H9 (cell line): ENCODE results near the gene SLC30A7. TPM values are rescaled to one million over a fixed set of nuclear protein-coding genes. Genes with fewer than 3 reads are reported as not detected.

ENCODE experiments used
- DNase-seq: peaks from one replicate; pipeline ENCODE4 v3.0.0-alpha.2; 2017
- H2AFZ ChIP-seq: one replicate; pipeline ENCODE4 v1.6.1; 2013; ENCODE audit warnings: mild to moderate bottlenecking, low read length, control low read depth, moderate library complexity
- H2AK5ac ChIP-seq: 2 replicates; pipeline ENCODE4 v1.6.1; 2013; ENCODE audit warnings: low read length, control low read depth, mixed read lengths; ENCODE audit not compliant: insufficient read length
- H2BK120ac ChIP-seq: one replicate; pipeline ENCODE4 v1.6.1; 2013; ENCODE audit warnings: low read depth, mild to moderate bottlenecking, low read length, control low read depth, inconsistent platforms; ENCODE audit not compliant: poor library complexity, severe bottlenecking
- H2BK12ac ChIP-seq: 2 replicates; pipeline ENCODE4 v1.6.1; 2013; ENCODE audit warnings: low read length, control low read depth, mixed read lengths, low read depth; ENCODE audit not compliant: insufficient read length
- H2BK15ac ChIP-seq: 2 replicates; pipeline ENCODE4 v1.6.1; 2013; ENCODE audit warnings: low read depth, low read length, control low read depth
- H2BK20ac ChIP-seq: one replicate; pipeline ENCODE4 v1.6.1; 2013; ENCODE audit warnings: low read depth, mild to moderate bottlenecking, low read length, control low read depth, inconsistent platforms; ENCODE audit not compliant: poor library complexity, severe bottlenecking
- H2BK5ac ChIP-seq: 2 replicates; pipeline ENCODE4 v1.6.1; 2013; ENCODE audit warnings: low read length, control low read depth, mixed read lengths; ENCODE audit not compliant: insufficient read length
- H3K14ac ChIP-seq: 2 replicates; pipeline ENCODE4 v1.6.1; 2013; ENCODE audit warnings: low read length, control low read depth; ENCODE audit not compliant: insufficient read depth
- H3K18ac ChIP-seq: 2 replicates; pipeline ENCODE4 v1.6.1; 2013; ENCODE audit warnings: low read depth, mild to moderate bottlenecking, mixed read lengths, low read length, control low read depth; ENCODE audit not compliant: insufficient read length
- H3K23ac ChIP-seq: 2 replicates; pipeline ENCODE4 v1.6.1; 2013; ENCODE audit warnings: low read length, control low read depth, mixed read lengths, low read depth; ENCODE audit not compliant: insufficient read length
- H3K23me2 ChIP-seq: 2 replicates; pipeline ENCODE4 v1.6.1; 2013; ENCODE audit warnings: low read depth, mild to moderate bottlenecking, mixed read lengths, low read length, control low read depth; ENCODE audit not compliant: insufficient read length, poor library complexity, severe bottlenecking
- H3K27ac ChIP-seq: 2 replicates; pipeline ENCODE4 v1.5.1; 2013; ENCODE audit warnings: low read length, control low read depth, mixed read lengths, low read depth; ENCODE audit not compliant: insufficient read length
- H3K27me3 ChIP-seq: 2 replicates; pipeline ENCODE4 v1.6.1; 2013; ENCODE audit warnings: low read length, control low read depth, inconsistent platforms; ENCODE audit not compliant: insufficient read depth
- H3K4ac ChIP-seq: 2 replicates; pipeline ENCODE4 v1.6.1; 2013; ENCODE audit warnings: low read depth, mild to moderate bottlenecking, control low read depth, inconsistent platforms, low read length, moderate library complexity
- H3K4me1 ChIP-seq: 2 replicates; pipeline ENCODE4 v1.6.1; 2013; ENCODE audit warnings: low read length, control low read depth, inconsistent platforms; ENCODE audit not compliant: insufficient read depth
- H3K4me2 ChIP-seq: 2 replicates; pipeline ENCODE4 v1.6.1; 2013; ENCODE audit warnings: low read length, control low read depth, mixed read lengths; ENCODE audit not compliant: insufficient read length, insufficient read depth
- H3K56ac ChIP-seq: 2 replicates; pipeline ENCODE4 v1.6.1; 2013; ENCODE audit warnings: low read depth, mild to moderate bottlenecking, mixed read lengths, low read length, control low read depth; ENCODE audit not compliant: insufficient read length
- H3K79me1 ChIP-seq: 2 replicates; pipeline ENCODE4 v1.6.1; 2013; ENCODE audit warnings: low read depth, mild to moderate bottlenecking, moderate library complexity, low read length, control low read depth, inconsistent platforms; ENCODE audit not compliant: insufficient read depth, poor library complexity, severe bottlenecking
- H3K79me2 ChIP-seq: 2 replicates; pipeline ENCODE4 v1.6.1; 2013; ENCODE audit warnings: low read length, control low read depth, inconsistent platforms; ENCODE audit not compliant: insufficient read depth
- H3K9ac ChIP-seq: 2 replicates; pipeline ENCODE4 v1.6.1; 2013; ENCODE audit warnings: low read length, control low read depth, mixed read lengths; ENCODE audit not compliant: insufficient read length; ENCODE audit errors: extremely low read depth
- H3K9me3 ChIP-seq: one replicate; pipeline ENCODE4 v1.6.1; 2013; ENCODE audit warnings: low read depth, low read length, inconsistent platforms; ENCODE audit not compliant: control insufficient read depth
- H3T11ph ChIP-seq: one replicate; pipeline ENCODE4 v1.6.1; 2013; ENCODE audit warnings: mild to moderate bottlenecking, low read length, control low read depth, inconsistent platforms
- H4K20me1 ChIP-seq: one replicate; pipeline ENCODE4 v1.6.1; 2013; ENCODE audit not compliant: control insufficient read depth, insufficient read length, insufficient read depth
- H4K5ac ChIP-seq: 2 replicates; pipeline ENCODE4 v1.6.1; 2013; ENCODE audit warnings: low read depth, mild to moderate bottlenecking, mixed read lengths, low read length, control low read depth; ENCODE audit not compliant: insufficient read length
- H4K8ac ChIP-seq: replicated peaks from 2 replicates; pipeline ENCODE4 v1.6.1; 2013; ENCODE audit warnings: low read length, control low read depth, mixed read lengths, low read depth; ENCODE audit not compliant: insufficient read length
- H4K91ac ChIP-seq: 2 replicates; pipeline ENCODE4 v1.6.1; 2013; ENCODE audit warnings: low read depth, mild to moderate bottlenecking, moderate library complexity, mixed read lengths, low read length, control low read depth; ENCODE audit not compliant: insufficient read length
- H3K27ac Mint-ChIP-seq, 3 experiments: 2 replicates in 2 of 3; 3 replicates in 1 of 3; pipeline ENCODE4 v1.8.0; 2020 to 2021; ENCODE audit warnings: mixed read lengths in 3 of 3, mild to moderate bottlenecking in 1 of 3, moderate library complexity in 1 of 3
- H3K27me3 Mint-ChIP-seq: 2 replicates; pipeline ENCODE4 v1.8.0; 2021; ENCODE audit warnings: low read depth, mild to moderate bottlenecking, moderate library complexity, mixed read lengths
- H3K36me3 Mint-ChIP-seq, 3 experiments: 2 replicates in 2 of 3; 3 replicates in 1 of 3; pipeline ENCODE4 v1.8.0; 2020 to 2021; ENCODE audit warnings: low read depth in 3 of 3, mixed read lengths in 3 of 3; ENCODE audit not compliant: insufficient read depth in 1 of 3
- H3K4me1 Mint-ChIP-seq, 2 experiments: 2 replicates each; pipeline ENCODE4 v1.8.0; 2020; ENCODE audit warnings: mixed read lengths in 2 of 2
- H3K4me3 Mint-ChIP-seq, 2 experiments: 2 replicates in 1 of 2; 3 replicates in 1 of 2; pipeline ENCODE4 v1.8.0; 2020 to 2021; ENCODE audit warnings: mild to moderate bottlenecking in 2 of 2, mixed read lengths in 2 of 2, moderate library complexity in 1 of 2
- H3K9me3 Mint-ChIP-seq, 2 experiments: 2 replicates in 1 of 2; 3 replicates in 1 of 2; pipeline ENCODE4 v1.8.0; 2020; ENCODE audit warnings: mild to moderate bottlenecking in 2 of 2, mixed read lengths in 2 of 2, moderate library complexity in 1 of 2
- CTCF ChIP-seq: fragments of 200-600 bp; sonication (generic); conservative IDR thresholded peaks from 3 replicates; pipeline ENCODE4 v1.8.0; 2021; ENCODE audit warnings: antibody characterized with exemption, mild to moderate bottlenecking
- total RNA-seq: library from RNA; stranded (reverse); gene quantifications from 2 replicates; pipeline ENCODE4 v1.2.1, GENCODE V29; 2021

The SLC30A7 gene
- total RNA-seq, 1 experiment from 2014 or later: 25.6 TPM

DNA sequence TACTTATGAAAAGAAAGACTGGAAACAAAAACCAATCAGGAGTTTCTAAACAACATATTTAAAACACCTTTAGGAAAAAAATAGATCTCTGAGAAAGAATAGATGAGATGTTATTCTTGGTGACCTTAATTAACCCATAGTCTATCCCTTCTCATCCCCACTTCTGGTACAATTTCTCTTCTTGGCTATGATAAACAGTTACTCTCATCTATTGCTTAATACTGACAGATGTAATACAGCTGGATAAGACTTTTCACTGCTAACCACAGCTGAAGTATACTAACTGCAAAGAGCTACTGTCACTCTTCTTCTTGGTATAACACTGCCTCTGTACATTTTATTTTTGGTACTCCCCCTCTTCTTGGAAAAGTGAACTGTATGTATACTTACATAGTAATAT lies 16.5 kb upstream of the SLC30A7 start:
- no peak overlapping the region for H2AK5ac ChIP-seq
- DNase-seq: no peak
- H3K4me1 Mint-ChIP-seq: no peaks in the 10 kb centered on the region
- no peaks in the 10 kb centered on the region for H3K79me2 ChIP-seq
- H3K4me2 ChIP-seq: no peak overlapping the region
- no peak overlapping the region for H3K4ac ChIP-seq
- no peaks in the 10 kb centered on the region for H3K4me1 ChIP-seq
- no peak overlapping the region for H2BK15ac ChIP-seq
- H3K27ac Mint-ChIP-seq: no peak overlapping the region
- H3K4me3 Mint-ChIP-seq: no peak overlapping the region
- no peak overlapping the region for H3T11ph ChIP-seq
- H4K5ac ChIP-seq: no peak overlapping the region
- H3K9me3 Mint-ChIP-seq: no peaks in the 10 kb centered on the region
- H3K9me3 ChIP-seq: no peaks in the 10 kb centered on the region
- H3K79me1 ChIP-seq: no peaks in the 10 kb centered on the region
- no peak overlapping the region for H2BK20ac ChIP-seq
- TF ChIP-seq CTCF: no peak
- no peak overlapping the region for H4K8ac ChIP-seq
- no peaks in the 10 kb centered on the region for H3K23me2 ChIP-seq
- no peak overlapping the region for H3K23ac ChIP-seq
- peaks cover 0 to 16% (median 12%) of the 10 kb centered on the region in 3 experiments; a peak in 5 of 7 replicates for H3K36me3 Mint-ChIP-seq
- H4K91ac ChIP-seq: no peak overlapping the region
- H3K9ac ChIP-seq: no peak overlapping the region
- H3K56ac ChIP-seq: no peak overlapping the region
- no peak overlapping the region for H3K27ac ChIP-seq
- no peak overlapping the region for H2AFZ ChIP-seq
- no peaks in the 10 kb centered on the region for H4K20me1 ChIP-seq
- H2BK12ac ChIP-seq: no peak overlapping the region
- no peak overlapping the region for H2BK120ac ChIP-seq
- no peak overlapping the region for H2BK5ac ChIP-seq
- H3K27me3 ChIP-seq: no peaks in the 10 kb centered on the region
- no peak overlapping the region for H3K14ac ChIP-seq
- no peak overlapping the region for H3K18ac ChIP-seq
- no peaks in the 10 kb centered on the region for H3K27me3 Mint-ChIP-seq
